ENCODE data around the gene ADCY7.

Gene ADCY7

GRCh38 chr16:50253514-50253910 is 12.8 kb upstream of the ADCY7 start:
- no peak overlapping the region for H3K4me3 ChIP-seq (ENCODE audit: low read length)

DNA sequence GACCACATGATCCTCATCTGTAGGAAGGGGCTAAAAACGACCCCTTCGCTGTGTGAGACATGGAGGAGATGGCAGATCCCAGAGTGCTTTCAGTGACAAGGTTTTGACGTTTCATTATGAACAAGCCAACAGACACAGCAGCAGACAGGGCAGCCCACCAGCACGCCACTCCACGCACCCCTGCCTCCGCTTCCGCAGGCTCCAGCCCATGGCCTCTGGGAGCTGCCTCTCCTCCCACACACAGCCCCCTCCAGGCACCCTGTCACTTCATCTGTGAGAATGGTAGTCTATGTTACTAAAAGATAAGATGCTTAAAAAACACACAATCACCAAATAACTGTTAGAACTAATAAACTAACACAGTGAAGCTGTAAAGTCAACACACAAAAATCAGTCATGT is 12.3 kb upstream of the ADCY7 start:
- H3K27me3 ChIP-seq (ENCODE audit: control insufficient read depth, insufficient read depth, low read length): no peaks in the 10 kb centered on the region
- no peak overlapping the region for H3K9ac ChIP-seq (ENCODE audit: low read length)
- H3K27ac ChIP-seq (ENCODE audit: low read depth, low read length): no peak overlapping the region
- no peaks in the 10 kb centered on the region for H3K4me1 ChIP-seq (ENCODE audit: control insufficient read depth, insufficient read depth, low read length)
- no peaks in the 10 kb centered on the region for H3K36me3 ChIP-seq (ENCODE audit: control insufficient read depth, insufficient read depth, low read length)
- no peak overlapping the region for H3K4me3 ChIP-seq (ENCODE audit: low read length)

More at GRCh38 chr16:50253514-50253910, 12.8 kb upstream of the ADCY7 start:
- H3K4me1 ChIP-seq (ENCODE audit: control insufficient read depth, insufficient read depth, low read length): no peaks in the 10 kb centered on the region
- no peaks in the 10 kb centered on the region for H3K27me3 ChIP-seq (ENCODE audit: control insufficient read depth, insufficient read depth, low read length)
- H3K36me3 ChIP-seq (ENCODE audit: control insufficient read depth, insufficient read depth, low read length): no peaks in the 10 kb centered on the region
- H3K9ac ChIP-seq (ENCODE audit: low read length): no peak overlapping the region
- no peak overlapping the region for H3K27ac ChIP-seq (ENCODE audit: low read depth, low read length)

- no peaks in the 10 kb centered on the region for H3K4me1 ChIP-seq (ENCODE audit: control insufficient read depth, insufficient read depth, low read length)
- no peak overlapping the region for H3K27ac ChIP-seq (ENCODE audit: low read depth, low read length)
- H3K27me3 ChIP-seq (ENCODE audit: control insufficient read depth, insufficient read depth, low read length): no peaks in the 10 kb centered on the region
- no peaks in the 10 kb centered on the region for H3K36me3 ChIP-seq (ENCODE audit: control insufficient read depth, insufficient read depth, low read length)
- no peak overlapping the region for H3K4me3 ChIP-seq (ENCODE audit: low read length)
- no peak overlapping the region for H3K9ac ChIP-seq (ENCODE audit: low read length)
Observed at GRCh38 chr16:50255538-50255937, 10.8 kb upstream of the ADCY7 start.

DNA sequence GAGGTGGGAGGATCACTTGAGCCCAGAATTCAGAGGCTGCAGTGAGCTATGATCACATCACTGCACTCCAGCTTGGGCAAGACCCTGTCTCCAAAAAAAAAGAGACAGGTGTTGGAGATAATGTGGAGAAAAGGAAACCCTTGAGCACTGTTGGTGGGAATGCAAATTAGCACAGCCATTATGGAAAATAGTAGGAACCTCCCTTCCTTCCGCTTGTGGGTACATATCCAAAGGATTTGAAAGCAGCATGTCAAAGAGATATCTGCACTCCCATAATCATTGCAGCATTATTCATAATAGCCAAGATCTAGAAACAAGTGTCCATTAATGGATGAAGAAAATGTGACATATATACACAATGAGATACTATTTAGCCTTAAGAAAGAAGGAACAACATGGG is 9.7 kb upstream of the ADCY7 start:
- no peaks in the 10 kb centered on the region for H3K27me3 ChIP-seq (ENCODE audit: control insufficient read depth, insufficient read depth, low read length)

GRCh38 chr16:50257876-50258275 is 8.5 kb upstream of the ADCY7 start:
- H3K27ac ChIP-seq (ENCODE audit: low read depth, low read length): no peak overlapping the region
- no peaks in the 10 kb centered on the region for H3K36me3 ChIP-seq (ENCODE audit: control insufficient read depth, insufficient read depth, low read length)
- no peak overlapping the region for H3K4me3 ChIP-seq (ENCODE audit: low read length)
- no peaks in the 10 kb centered on the region for H3K27me3 ChIP-seq (ENCODE audit: control insufficient read depth, insufficient read depth, low read length)
- H3K4me1 ChIP-seq (ENCODE audit: control insufficient read depth, insufficient read depth, low read length): no peaks in the 10 kb centered on the region
- H3K9ac ChIP-seq (ENCODE audit: low read length): no peak overlapping the region

More for the DNA sequence above, 9.7 kb upstream of the ADCY7 start:
- Histone ChIP-seq H3K9ac (ENCODE audit: low read length) (no peak overlapping the region), H3K36me3 (ENCODE audit: control insufficient read depth, insufficient read depth, low read length) (no peaks in the 10 kb centered on the region), H3K4me1 (ENCODE audit: control insufficient read depth, insufficient read depth, low read length) (no peaks in the 10 kb centered on the region), H3K27ac (ENCODE audit: low read depth, low read length) (no peak overlapping the region), H3K4me3 (ENCODE audit: low read length) (no peak overlapping the region)

DNA sequence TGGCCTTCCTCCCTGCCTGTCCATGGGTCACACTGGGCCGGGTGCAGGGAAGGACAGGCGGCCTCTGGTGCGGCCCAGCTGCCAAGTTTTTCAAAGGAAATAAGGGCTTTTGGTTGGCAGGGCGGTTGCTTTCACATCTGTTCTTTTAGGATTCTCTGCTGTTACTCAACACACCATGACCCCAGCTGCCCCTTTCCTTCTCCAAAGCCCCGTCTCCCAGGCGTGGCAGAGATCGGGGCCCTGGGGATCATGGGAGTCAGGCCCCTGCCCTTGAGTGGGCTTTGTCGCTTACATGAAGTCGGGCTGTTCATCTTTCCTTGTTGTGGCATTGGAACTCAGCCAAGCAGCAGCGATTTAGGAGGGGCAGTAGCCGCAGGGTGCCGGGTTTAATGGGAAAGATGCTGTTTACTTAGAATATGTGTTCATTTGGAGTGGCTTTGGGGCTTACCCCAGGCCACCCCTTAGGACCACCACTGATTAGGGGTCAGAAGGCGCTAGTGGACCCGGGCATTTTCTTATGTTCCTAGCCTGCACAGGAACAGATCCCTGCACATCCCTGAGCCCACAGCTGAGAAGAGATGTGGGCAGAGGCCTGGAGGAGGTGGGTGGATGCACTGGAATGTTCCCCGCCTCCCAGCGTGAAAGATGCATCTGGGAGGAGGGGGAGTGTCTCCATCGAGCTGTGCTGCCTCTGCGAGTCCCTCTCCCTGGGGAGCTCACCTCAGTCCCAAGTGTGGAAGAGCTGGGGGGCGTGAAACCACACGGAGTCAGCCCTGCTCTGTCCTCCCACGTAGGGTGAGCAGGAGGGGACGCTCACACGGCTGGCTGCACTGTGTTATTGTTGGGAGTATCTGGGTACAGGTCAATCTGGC is 6.8 kb upstream of the ADCY7 start:
- Histone ChIP-seq H3K4me3 (ENCODE audit: low read length) (no peak overlapping the region), H3K27ac (ENCODE audit: low read depth, low read length) (no peak overlapping the region)

GRCh38 chr16:50260206-50261159 is 5.9 kb upstream of the ADCY7 start:
- H3K9ac ChIP-seq (ENCODE audit: low read length): no peak overlapping the region
- no peak overlapping the region for H3K4me3 ChIP-seq (ENCODE audit: low read length)
- no peaks in the 10 kb centered on the region for H3K36me3 ChIP-seq (ENCODE audit: control insufficient read depth, insufficient read depth, low read length)
- H3K27ac ChIP-seq (ENCODE audit: low read depth, low read length): no peak overlapping the region
- no peaks in the 10 kb centered on the region for H3K27me3 ChIP-seq (ENCODE audit: control insufficient read depth, insufficient read depth, low read length)
- no peaks in the 10 kb centered on the region for H3K4me1 ChIP-seq (ENCODE audit: control insufficient read depth, insufficient read depth, low read length)

More for the DNA sequence above, 6.8 kb upstream of the ADCY7 start:
- H3K9ac ChIP-seq (ENCODE audit: low read length): no peak overlapping the region
- H3K4me1 ChIP-seq (ENCODE audit: control insufficient read depth, insufficient read depth, low read length): no peaks in the 10 kb centered on the region
- no peaks in the 10 kb centered on the region for H3K27me3 ChIP-seq (ENCODE audit: control insufficient read depth, insufficient read depth, low read length)
- no peaks in the 10 kb centered on the region for H3K36me3 ChIP-seq (ENCODE audit: control insufficient read depth, insufficient read depth, low read length)

GRCh38 chr16:50261160-50261706 is 5.1 kb upstream of the ADCY7 start:
- no peaks in the 10 kb centered on the region for H3K36me3 ChIP-seq (ENCODE audit: control insufficient read depth, insufficient read depth, low read length)

DNA sequence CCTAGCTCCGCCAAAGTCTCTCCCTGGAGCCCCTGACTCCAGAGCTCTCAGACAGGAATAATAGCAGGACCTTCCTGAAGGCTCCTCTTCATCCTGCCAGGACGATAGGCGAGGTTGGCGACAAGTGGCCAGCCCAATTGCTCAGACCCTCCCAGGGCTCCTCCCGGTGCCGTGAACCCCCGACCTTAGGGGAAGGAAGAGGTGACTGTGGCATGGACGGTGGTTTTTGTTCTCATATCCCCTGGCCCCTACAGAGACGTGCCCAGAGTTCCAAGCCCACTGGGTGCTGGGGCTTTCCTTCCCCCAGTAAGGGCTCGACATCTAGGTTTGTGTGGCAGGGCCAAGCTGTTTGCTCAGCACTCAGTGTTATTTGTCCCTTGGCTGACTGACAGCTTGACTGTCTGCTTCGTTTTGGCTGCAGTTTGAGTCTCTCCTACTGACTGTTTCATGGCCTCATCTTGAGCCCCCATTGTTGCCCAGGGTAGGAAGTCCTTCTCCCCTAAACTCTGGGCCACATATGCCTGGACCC is 4.6 kb upstream of the ADCY7 start:
- H3K4me1 ChIP-seq (ENCODE audit: control insufficient read depth, insufficient read depth, low read length): no peaks in the 10 kb centered on the region
- no peak overlapping the region for H3K9ac ChIP-seq (ENCODE audit: low read length)
- H3K27ac ChIP-seq (ENCODE audit: low read depth, low read length): no peak overlapping the region
- H3K36me3 ChIP-seq (ENCODE audit: control insufficient read depth, insufficient read depth, low read length): no peaks in the 10 kb centered on the region
- no peaks in the 10 kb centered on the region for H3K27me3 ChIP-seq (ENCODE audit: control insufficient read depth, insufficient read depth, low read length)
- H3K4me3 ChIP-seq (ENCODE audit: low read length): no peak overlapping the region

More at GRCh38 chr16:50261160-50261706, 5.1 kb upstream of the ADCY7 start:
- Histone ChIP-seq H3K27ac (ENCODE audit: low read depth, low read length) (no peak overlapping the region), H3K9ac (ENCODE audit: low read length) (no peak overlapping the region), H3K27me3 (ENCODE audit: control insufficient read depth, insufficient read depth, low read length) (no peaks in the 10 kb centered on the region), H3K4me3 (ENCODE audit: low read length) (no peak overlapping the region), H3K4me1 (ENCODE audit: control insufficient read depth, insufficient read depth, low read length) (no peaks in the 10 kb centered on the region)

GRCh38 chr16:50263060-50263909 is 3.1 kb upstream of the ADCY7 start:
- Histone ChIP-seq H3K27me3 (ENCODE audit: control insufficient read depth, insufficient read depth, low read length) (no peaks in the 10 kb centered on the region), H3K4me1 (ENCODE audit: control insufficient read depth, insufficient read depth, low read length) (no peaks in the 10 kb centered on the region), H3K36me3 (ENCODE audit: control insufficient read depth, insufficient read depth, low read length) (no peaks in the 10 kb centered on the region), H3K9ac (ENCODE audit: low read length) (no peak overlapping the region), H3K4me3 (ENCODE audit: low read length) (no peak overlapping the region), H3K27ac (ENCODE audit: low read depth, low read length) (no peak overlapping the region)

Measured in rectal smooth muscle tissue (tissue), 1 donor.